SU-DHL-6 (cell line): Measurements from ENCODE around the gene SNX14.

Experiments used
- EZH2phosphoT487 ChIP-seq: fragments of 200-600 bp; sonication (generic), shearing (Covaris generic); conservative IDR thresholded peaks from 2 replicates; pipeline ENCODE4 v1.6.1; 2018; ENCODE audit warnings: mild to moderate bottlenecking, antibody characterized with exemption, low read length, moderate library complexity, mixed read lengths
- TF ChIP-seq, protein P1 (sequence below): fragments of 200-600 bp; sonication (generic); IDR thresholded peaks from one replicate; pipeline ENCODE4 v1.5.1; 2017; ENCODE audit warnings: antibody characterized with exemption, mild to moderate bottlenecking, low read length, moderate library complexity; ENCODE audit not compliant: insufficient read depth, poor library complexity, severe bottlenecking

DNA sequence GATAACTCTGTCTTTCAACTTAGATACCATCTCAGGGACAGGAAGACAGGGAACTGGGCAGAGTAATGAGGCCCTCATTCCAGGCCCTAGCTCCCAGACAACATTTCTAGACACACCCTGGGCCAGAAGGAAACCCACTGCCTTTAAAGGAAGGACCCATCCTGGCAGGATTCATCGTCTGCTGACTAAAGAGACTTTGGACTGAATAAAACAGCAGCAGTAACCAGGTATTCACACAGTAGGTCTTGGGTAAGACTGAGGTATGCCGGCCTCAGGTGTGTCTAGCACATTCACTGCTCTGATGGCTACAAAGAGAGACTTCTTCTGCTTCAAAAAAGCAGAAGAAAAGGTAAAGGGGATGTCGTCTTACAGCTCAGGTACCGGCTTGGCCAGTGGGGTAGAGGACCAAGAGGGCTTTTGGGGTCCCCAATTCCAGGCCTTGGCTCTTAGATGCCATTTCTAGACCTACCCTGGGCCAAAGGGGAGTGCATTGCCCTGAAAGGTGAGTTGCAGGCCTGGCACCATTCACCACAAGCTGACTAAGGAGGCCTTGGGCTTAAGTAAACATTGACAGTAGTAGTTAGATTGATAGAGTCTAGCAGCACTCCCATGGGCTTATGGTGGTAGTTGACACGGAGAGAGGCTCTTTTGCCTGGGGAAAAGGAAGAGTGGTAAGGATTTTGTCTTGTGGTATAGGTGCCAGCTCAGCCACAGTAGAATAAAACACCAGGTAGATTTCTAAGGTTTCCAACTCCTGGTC is 13.4 kb downstream of the SNX14 start:
- TF ChIP-seq, protein P1, sequence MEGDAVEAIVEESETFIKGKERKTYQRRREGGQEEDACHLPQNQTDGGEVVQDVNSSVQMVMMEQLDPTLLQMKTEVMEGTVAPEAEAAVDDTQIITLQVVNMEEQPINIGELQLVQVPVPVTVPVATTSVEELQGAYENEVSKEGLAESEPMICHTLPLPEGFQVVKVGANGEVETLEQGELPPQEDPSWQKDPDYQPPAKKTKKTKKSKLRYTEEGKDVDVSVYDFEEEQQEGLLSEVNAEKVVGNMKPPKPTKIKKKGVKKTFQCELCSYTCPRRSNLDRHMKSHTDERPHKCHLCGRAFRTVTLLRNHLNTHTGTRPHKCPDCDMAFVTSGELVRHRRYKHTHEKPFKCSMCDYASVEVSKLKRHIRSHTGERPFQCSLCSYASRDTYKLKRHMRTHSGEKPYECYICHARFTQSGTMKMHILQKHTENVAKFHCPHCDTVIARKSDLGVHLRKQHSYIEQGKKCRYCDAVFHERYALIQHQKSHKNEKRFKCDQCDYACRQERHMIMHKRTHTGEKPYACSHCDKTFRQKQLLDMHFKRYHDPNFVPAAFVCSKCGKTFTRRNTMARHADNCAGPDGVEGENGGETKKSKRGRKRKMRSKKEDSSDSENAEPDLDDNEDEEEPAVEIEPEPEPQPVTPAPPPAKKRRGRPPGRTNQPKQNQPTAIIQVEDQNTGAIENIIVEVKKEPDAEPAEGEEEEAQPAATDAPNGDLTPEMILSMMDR = no peak
- TF ChIP-seq EZH2phosphoT487 = no peak
